HEK293 (cell line): Measurements from ENCODE around the gene CHIT1.

ENCODE experiments used
- BCL11B ChIP-seq: fragments of 450-650 bp; formaldehyde crosslinking; IDR thresholded peaks from 2 replicates; pipeline ENCODE4 v1.5.1; 2016; ENCODE audit warnings: low read depth, missing biosample characterization, missing genetic modification characterization
- FEZF1 ChIP-seq: fragments of 450-650 bp; formaldehyde crosslinking; IDR thresholded peaks from 2 replicates; pipeline ENCODE4 v1.5.1; 2016; ENCODE audit warnings: missing biosample characterization, missing genetic modification characterization
- GLIS1 ChIP-seq: fragments of 450-650 bp; formaldehyde crosslinking; IDR thresholded peaks from 2 replicates; pipeline ENCODE4 v1.5.1; 2016; ENCODE audit warnings: missing biosample characterization, missing genetic modification characterization
- HOXD13 ChIP-seq: sonication (generic); formaldehyde crosslinking; IDR thresholded peaks from 2 replicates; pipeline ENCODE4 v1.8.0; 2022; ENCODE audit warnings: missing genetic modification reagents, borderline replicate concordance
- KLF17 ChIP-seq: fragments of 450-650 bp; formaldehyde crosslinking; IDR thresholded peaks from 2 replicates; pipeline ENCODE4 v1.5.1; 2016; ENCODE audit warnings: missing biosample characterization, missing genetic modification characterization
- MYNN ChIP-seq: fragments of 450-650 bp; formaldehyde crosslinking; IDR thresholded peaks from 2 replicates; pipeline ENCODE4 v1.5.1; 2016; ENCODE audit warnings: missing biosample characterization, missing genetic modification characterization, borderline replicate concordance
- TRIM28 ChIP-seq: IDR thresholded peaks from 2 replicates; pipeline ENCODE4 v1.6.1; 2011; ENCODE audit warnings: low read length, control low read depth, borderline replicate concordance
- ZBTB11 ChIP-seq: fragments of 450-650 bp; formaldehyde crosslinking; conservative IDR thresholded peaks from 2 replicates; pipeline ENCODE4 v1.5.1; 2016; ENCODE audit warnings: low read depth, missing biosample characterization, missing genetic modification characterization
- ZBTB20 ChIP-seq: fragments of 450-650 bp; formaldehyde crosslinking; IDR thresholded peaks from 2 replicates; pipeline ENCODE4 v1.5.1; 2016; ENCODE audit warnings: missing biosample characterization, missing genetic modification characterization
- ZBTB8A ChIP-seq: fragments of 450-650 bp; formaldehyde crosslinking; IDR thresholded peaks from 2 replicates; pipeline ENCODE4 v1.5.1; 2016; ENCODE audit warnings: missing biosample characterization, missing genetic modification characterization
- ZNF114 ChIP-seq: fragments of 450-650 bp; formaldehyde crosslinking; IDR thresholded peaks from 2 replicates; pipeline ENCODE4 v1.5.0; 2017; ENCODE audit warnings: missing biosample characterization, missing genetic modification characterization
- ZNF2 ChIP-seq: fragments of 450-650 bp; formaldehyde crosslinking; IDR thresholded peaks from 2 replicates; pipeline ENCODE4 v1.5.1; 2016; ENCODE audit warnings: missing biosample characterization, missing genetic modification characterization
- ZNF354C ChIP-seq: fragments of 450-650 bp; formaldehyde crosslinking; IDR thresholded peaks from 2 replicates; pipeline ENCODE4 v1.5.1; 2016; ENCODE audit warnings: missing biosample characterization, missing genetic modification characterization, low read depth, borderline replicate concordance
- ZNF366 ChIP-seq: fragments of 450-650 bp; formaldehyde crosslinking; conservative IDR thresholded peaks from 2 replicates; pipeline ENCODE4 v1.5.1; 2016; ENCODE audit warnings: missing biosample characterization, missing genetic modification characterization
- ZNF404 ChIP-seq: fragments of 450-650 bp; formaldehyde crosslinking; IDR thresholded peaks from 2 replicates; pipeline ENCODE4 v1.5.1; 2017; ENCODE audit warnings: missing biosample characterization, missing genetic modification characterization
- ZNF423 ChIP-seq: fragments of 450-650 bp; formaldehyde crosslinking; IDR thresholded peaks from 2 replicates; pipeline ENCODE4 v1.5.1; 2016; ENCODE audit warnings: missing biosample characterization, missing genetic modification characterization
- ZNF501 ChIP-seq: fragments of 450-650 bp; formaldehyde crosslinking; IDR thresholded peaks from 2 replicates; pipeline ENCODE4 v1.5.1; 2016; ENCODE audit warnings: missing biosample characterization, missing genetic modification characterization
- ZNF514 ChIP-seq: fragments of 450-650 bp; formaldehyde crosslinking; IDR thresholded peaks from 2 replicates; pipeline ENCODE4 v1.5.1; 2016; ENCODE audit warnings: missing biosample characterization, missing genetic modification characterization
- ZNF530 ChIP-seq: fragments of 450-650 bp; formaldehyde crosslinking; IDR thresholded peaks from 2 replicates; pipeline ENCODE4 v1.5.1; 2016; ENCODE audit warnings: low read depth, missing biosample characterization, missing genetic modification characterization
- ZNF560 ChIP-seq: fragments of 450-650 bp; formaldehyde crosslinking; IDR thresholded peaks from 2 replicates; pipeline ENCODE4 v1.5.1; 2017; ENCODE audit warnings: missing biosample characterization, missing genetic modification characterization, borderline replicate concordance
- ZNF571 ChIP-seq: fragments of 450-650 bp; formaldehyde crosslinking; IDR thresholded peaks from 2 replicates; pipeline ENCODE4 v1.5.0; 2017; ENCODE audit warnings: missing biosample characterization, missing genetic modification characterization
- ZNF600 ChIP-seq: fragments of 450-650 bp; formaldehyde crosslinking; IDR thresholded peaks from 2 replicates; pipeline ENCODE4 v1.5.1; 2016; ENCODE audit warnings: missing biosample characterization, missing genetic modification characterization
- ZNF629 ChIP-seq: fragments of 450-650 bp; formaldehyde crosslinking; IDR thresholded peaks from 2 replicates; pipeline ENCODE4 v1.5.1; 2017; ENCODE audit warnings: missing biosample characterization, missing genetic modification characterization
- ZNF639 ChIP-seq: fragments of 450-650 bp; formaldehyde crosslinking; IDR thresholded peaks from 2 replicates; pipeline ENCODE4 v1.5.1; 2016; ENCODE audit warnings: missing biosample characterization, missing genetic modification characterization
- ZNF660 ChIP-seq: fragments of 450-650 bp; IDR thresholded peaks from 2 replicates; pipeline ENCODE4 v1.5.1; 2018; ENCODE audit warnings: missing biosample characterization, mild to moderate bottlenecking, missing genetic modification characterization
- ZNF785 ChIP-seq: fragments of 450-650 bp; formaldehyde crosslinking; IDR thresholded peaks from 2 replicates; pipeline ENCODE4 v1.5.1; 2016; ENCODE audit warnings: missing biosample characterization, missing genetic modification characterization
- TF ChIP-seq, protein P1 (sequence below): fragments of 450-650 bp; formaldehyde crosslinking; IDR thresholded peaks from 2 replicates; pipeline ENCODE4 v1.5.1; 2016; ENCODE audit warnings: missing biosample characterization, missing genetic modification characterization
- TF ChIP-seq, protein P2 (sequence below): fragments of 450-650 bp; formaldehyde crosslinking; IDR thresholded peaks from 2 replicates; pipeline ENCODE4 v1.5.1; 2016; ENCODE audit warnings: missing biosample characterization, missing genetic modification characterization

Gene CHIT1

DNA sequence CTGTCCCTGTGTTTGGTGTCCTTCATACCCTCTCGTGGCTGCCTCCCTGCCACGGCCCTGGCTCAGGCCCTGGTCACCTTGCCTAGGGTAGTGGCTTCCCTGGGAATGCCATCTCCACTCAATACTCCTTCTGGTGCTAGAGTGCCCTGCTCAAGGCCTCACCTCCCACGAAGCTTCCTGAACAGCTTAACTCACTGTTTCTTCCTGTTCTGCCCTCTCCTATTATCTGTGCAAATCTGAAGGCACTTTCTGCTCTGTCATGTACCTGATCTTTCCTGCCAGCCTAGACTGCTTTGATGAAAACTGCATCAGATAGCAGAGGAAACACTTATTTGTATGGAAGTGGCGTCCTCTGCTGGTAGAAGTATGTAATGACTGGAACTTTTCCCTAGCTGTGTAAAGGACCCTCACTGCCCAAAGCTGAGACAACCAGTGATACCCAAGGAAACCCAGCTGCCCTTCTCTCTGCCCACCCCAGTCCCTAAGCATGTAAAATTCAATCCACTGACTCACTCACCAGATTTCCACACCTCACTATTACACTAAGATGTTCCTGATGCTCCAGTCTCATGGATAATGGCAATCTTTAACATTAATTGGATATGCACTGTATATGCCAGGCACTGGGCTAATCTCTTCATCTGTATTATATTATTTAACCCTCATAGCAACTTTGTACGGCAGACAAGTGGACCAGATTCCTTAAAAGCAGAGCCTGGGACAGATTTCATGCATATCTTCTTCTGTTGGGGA is 39.6 kb upstream of the CHIT1 start (continued):
- TF ChIP-seq, protein P1, sequence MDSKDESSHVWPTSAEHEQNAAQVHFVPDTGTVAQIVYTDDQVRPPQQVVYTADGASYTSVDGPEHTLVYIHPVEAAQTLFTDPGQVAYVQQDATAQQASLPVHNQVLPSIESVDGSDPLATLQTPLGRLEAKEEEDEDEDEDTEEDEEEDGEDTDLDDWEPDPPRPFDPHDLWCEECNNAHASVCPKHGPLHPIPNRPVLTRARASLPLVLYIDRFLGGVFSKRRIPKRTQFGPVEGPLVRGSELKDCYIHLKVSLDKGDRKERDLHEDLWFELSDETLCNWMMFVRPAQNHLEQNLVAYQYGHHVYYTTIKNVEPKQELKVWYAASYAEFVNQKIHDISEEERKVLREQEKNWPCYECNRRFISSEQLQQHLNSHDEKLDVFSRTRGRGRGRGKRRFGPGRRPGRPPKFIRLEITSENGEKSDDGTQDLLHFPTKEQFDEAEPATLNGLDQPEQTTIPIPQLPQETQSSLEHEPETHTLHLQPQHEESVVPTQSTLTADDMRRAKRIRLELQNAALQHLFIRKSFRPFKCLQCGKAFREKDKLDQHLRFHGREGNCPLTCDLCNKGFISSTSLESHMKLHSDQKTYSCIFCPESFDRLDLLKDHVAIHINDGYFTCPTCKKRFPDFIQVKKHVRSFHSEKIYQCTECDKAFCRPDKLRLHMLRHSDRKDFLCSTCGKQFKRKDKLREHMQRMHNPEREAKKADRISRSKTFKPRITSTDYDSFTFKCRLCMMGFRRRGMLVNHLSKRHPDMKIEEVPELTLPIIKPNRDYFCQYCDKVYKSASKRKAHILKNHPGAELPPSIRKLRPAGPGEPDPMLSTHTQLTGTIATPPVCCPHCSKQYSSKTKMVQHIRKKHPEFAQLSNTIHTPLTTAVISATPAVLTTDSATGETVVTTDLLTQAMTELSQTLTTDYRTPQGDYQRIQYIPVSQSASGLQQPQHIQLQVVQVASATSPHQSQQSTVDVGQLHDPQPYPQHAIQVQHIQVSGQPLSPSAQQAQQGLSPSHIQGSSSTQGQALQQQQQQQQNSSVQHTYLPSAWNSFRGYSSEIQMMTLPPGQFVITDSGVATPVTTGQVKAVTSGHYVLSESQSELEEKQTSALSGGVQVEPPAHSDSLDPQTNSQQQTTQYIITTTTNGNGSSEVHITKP (tag by site-specific recombination) = no peak
- TF ChIP-seq ZNF354C (tag by site-specific recombination) (no peak), ZNF366 (no peak), ZNF629 (tag by site-specific recombination) (0 out of 2 replicates have a peak, but pooled peaks have one; percentile 24), ZNF501 (no peak), MYNN (tag by site-specific recombination) (no peak), ZNF2 (0 out of 2 replicates have a peak, but pooled peaks have one; percentile 33), TRIM28 (no peak), ZBTB20 (tag by site-specific recombination) (no peak), ZNF530 (no peak), ZNF560 (tag by site-specific recombination) (no peak), BCL11B (tag by site-specific recombination) (no peak), ZNF423 (no peak), ZBTB8A (tag by site-specific recombination) (no peak), HOXD13 (CRISPR knock-in tag) (no peak), ZNF660 (tag by site-specific recombination) (peak; percentile 62; the same call in 1 of the 2 replicates), ZNF600 (tag by site-specific recombination) (peak; percentile 77), ZNF514 (tag by site-specific recombination) (no peak), ZBTB11 (tag by site-specific recombination) (no peak), ZNF571 (tag by site-specific recombination) (no peak), ZNF639 (no peak), ZNF404 (tag by site-specific recombination) (no peak), KLF17 (tag by site-specific recombination) (peak; percentile 18; the same call in 1 of the 2 replicates), ZNF785 (tag by site-specific recombination) (no peak), FEZF1 (tag by site-specific recombination) (no peak), ZNF114 (no peak), GLIS1 (peak; percentile 56)
- TF ChIP-seq, protein P2, sequence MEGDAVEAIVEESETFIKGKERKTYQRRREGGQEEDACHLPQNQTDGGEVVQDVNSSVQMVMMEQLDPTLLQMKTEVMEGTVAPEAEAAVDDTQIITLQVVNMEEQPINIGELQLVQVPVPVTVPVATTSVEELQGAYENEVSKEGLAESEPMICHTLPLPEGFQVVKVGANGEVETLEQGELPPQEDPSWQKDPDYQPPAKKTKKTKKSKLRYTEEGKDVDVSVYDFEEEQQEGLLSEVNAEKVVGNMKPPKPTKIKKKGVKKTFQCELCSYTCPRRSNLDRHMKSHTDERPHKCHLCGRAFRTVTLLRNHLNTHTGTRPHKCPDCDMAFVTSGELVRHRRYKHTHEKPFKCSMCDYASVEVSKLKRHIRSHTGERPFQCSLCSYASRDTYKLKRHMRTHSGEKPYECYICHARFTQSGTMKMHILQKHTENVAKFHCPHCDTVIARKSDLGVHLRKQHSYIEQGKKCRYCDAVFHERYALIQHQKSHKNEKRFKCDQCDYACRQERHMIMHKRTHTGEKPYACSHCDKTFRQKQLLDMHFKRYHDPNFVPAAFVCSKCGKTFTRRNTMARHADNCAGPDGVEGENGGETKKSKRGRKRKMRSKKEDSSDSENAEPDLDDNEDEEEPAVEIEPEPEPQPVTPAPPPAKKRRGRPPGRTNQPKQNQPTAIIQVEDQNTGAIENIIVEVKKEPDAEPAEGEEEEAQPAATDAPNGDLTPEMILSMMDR (tag by site-specific recombination) = peak; percentile 90
